Liver (tissue), 9 donors: ENCODE results near the gene PINK1. TPM values are rescaled to one million over a fixed set of nuclear protein-coding genes. Genes with fewer than 3 reads are reported as not detected.

ENCODE experiments used
- DNase-seq: peaks from one replicate; pipeline ENCODE4 v3.0.0-alpha.2; 2017; ENCODE audit warnings: low spot score
- H3K27ac ChIP-seq, 2 donors: one replicate each; pipeline ENCODE4 v1.7.0; 2013; ENCODE audit warnings: inconsistent platforms in 2 of 2, low read length in 2 of 2, control low read depth in 1 of 2, low read depth in 1 of 2, mild to moderate bottlenecking in 1 of 2
- H3K27me3 ChIP-seq, 4 donors: one replicate each; pipeline versions ENCODE4 v1.6.1 to v1.7.0; 2013; ENCODE audit warnings: low read length in 3 of 4, inconsistent platforms in 1 of 4, mild to moderate bottlenecking in 1 of 4, moderate library complexity in 1 of 4; ENCODE audit not compliant: control insufficient read depth in 4 of 4, insufficient read depth in 4 of 4
- H3K36me3 ChIP-seq, 4 donors: one replicate each; pipeline versions ENCODE4 v1.6.1 to v1.7.0; 2013; ENCODE audit warnings: low read length in 3 of 4, mild to moderate bottlenecking in 3 of 4, low read depth in 1 of 4, moderate library complexity in 1 of 4; ENCODE audit not compliant: control insufficient read depth in 4 of 4, insufficient read depth in 3 of 4
- H3K4me1 ChIP-seq, 4 donors: one replicate each; pipeline versions ENCODE4 v1.6.1 to v1.7.0; 2013; ENCODE audit warnings: low read length in 3 of 4, mild to moderate bottlenecking in 3 of 4, moderate library complexity in 1 of 4; ENCODE audit not compliant: control insufficient read depth in 4 of 4, insufficient read depth in 4 of 4
- H3K4me3 ChIP-seq, 3 donors: one replicate each; pipeline versions ENCODE4 v1.6.1 to v1.7.0; 2013; ENCODE audit warnings: low read length in 3 of 3, control low read depth in 1 of 3, low read depth in 1 of 3, mild to moderate bottlenecking in 1 of 3
- H3K9ac ChIP-seq, 2 donors: one replicate each; pipeline ENCODE4 v1.7.0; 2013; ENCODE audit warnings: low read length in 2 of 2, mild to moderate bottlenecking in 2 of 2, moderate library complexity in 2 of 2, control low read depth in 1 of 2, low read depth in 1 of 2
- H3K9me3 ChIP-seq, 4 donors: one replicate each; pipeline versions ENCODE4 v1.6.1 to v1.7.0; 2013; ENCODE audit warnings: low read length in 3 of 4; ENCODE audit not compliant: control insufficient read depth in 4 of 4
- EGR1 ChIP-seq, 2 donors: IDR thresholded peaks; 2 replicates each; pipeline ENCODE4 v1.6.1; 2016 to 2018; ENCODE audit warnings: antibody characterized with exemption in 2 of 2, low read depth in 2 of 2
- FOXA1 ChIP-seq: IDR thresholded peaks from 2 replicates; pipeline ENCODE4 v1.6.1; 2016; ENCODE audit warnings: antibody characterized with exemption
- FOXA2 ChIP-seq: IDR thresholded peaks from 2 replicates; pipeline ENCODE4 v1.6.1; 2016; ENCODE audit warnings: antibody characterized with exemption
- GABPA ChIP-seq, 2 donors: IDR thresholded peaks in 1 of 2; conservative IDR thresholded peaks in 1 of 2; 2 replicates each; pipeline ENCODE4 v1.6.1; 2016; ENCODE audit warnings: antibody characterized with exemption in 2 of 2, mild to moderate bottlenecking in 1 of 2, moderate library complexity in 1 of 2
- HNF4A ChIP-seq, 2 donors: conservative IDR thresholded peaks; 2 replicates each; pipeline ENCODE4 v1.6.1; 2016; ENCODE audit warnings: antibody characterized with exemption in 2 of 2, mild to moderate bottlenecking in 2 of 2
- HNF4G ChIP-seq: IDR thresholded peaks from 2 replicates; pipeline ENCODE4 v1.6.1; 2016; ENCODE audit warnings: antibody characterized with exemption
- JUND ChIP-seq, 2 donors: IDR thresholded peaks; 2 replicates each; pipeline ENCODE4 v1.6.1; 2016; ENCODE audit warnings: antibody characterized with exemption in 2 of 2
- NR2F2 ChIP-seq: IDR thresholded peaks from 2 replicates; pipeline ENCODE4 v1.6.1; 2016; ENCODE audit warnings: antibody characterized with exemption
- RAD21 ChIP-seq, 2 donors: IDR thresholded peaks; 2 replicates each; pipeline ENCODE4 v1.6.1; 2016; ENCODE audit warnings: antibody characterized with exemption in 2 of 2, mild to moderate bottlenecking in 2 of 2
- RXRA ChIP-seq, 2 donors: IDR thresholded peaks; 2 replicates each; pipeline ENCODE4 v1.6.1; 2017 to 2018; ENCODE audit warnings: antibody characterized with exemption in 2 of 2, mild to moderate bottlenecking in 1 of 2
- SP1 ChIP-seq: IDR thresholded peaks from 2 replicates; pipeline ENCODE4 v1.6.1; 2018; ENCODE audit warnings: antibody characterized with exemption, mild to moderate bottlenecking
- TAF1 ChIP-seq: conservative IDR thresholded peaks from 2 replicates; pipeline ENCODE4 v1.6.1; 2016; ENCODE audit warnings: antibody characterized with exemption, mild to moderate bottlenecking
- YY1 ChIP-seq: IDR thresholded peaks from 2 replicates; pipeline ENCODE4 v1.6.1; 2016; ENCODE audit warnings: antibody characterized with exemption, mild to moderate bottlenecking
- WGBS: extraction: QIAGEN DNeasy Blood & Tissue Kit; methylation state at CpG from one replicate; pipeline ENCODE4 v1.1.7; 2013; 5-methylcytosine and 5-hydroxymethylcytosine counted together
- polyA plus RNA-seq, 2 donors: library from polyadenylated mRNA; stranded (reverse) in 1 of 2; unstranded in 1 of 2; fragments of 200-250 nt in 1 of 2; fragments of >200 nt in 1 of 2; fragmentation: Nextera tagmentation in 1 of 2; extraction: Ambion mirVana in 1 of 2; gene quantifications; one replicate each; pipeline versions ENCODE4 v1.2.1 to v1.2.3, GENCODE V29; 2013 to 2015
- total RNA-seq, 2 donors: library from RNA; depleted of rRNA; stranded (reverse); fragments of >200 nt; gene quantifications; one replicate each; pipeline ENCODE4 v1.2.3, GENCODE V29; 2014
- TF ChIP-seq, protein P1 (sequence below): IDR thresholded peaks from 2 replicates; pipeline ENCODE4 v1.6.1; 2016; ENCODE audit warnings: antibody characterized with exemption
- TF ChIP-seq, protein P2 (sequence below): IDR thresholded peaks from 2 replicates; pipeline ENCODE4 v1.6.1; 2016; ENCODE audit warnings: antibody characterized with exemption
- TF ChIP-seq, protein P3 (sequence below): IDR thresholded peaks from 2 replicates; pipeline ENCODE4 v1.6.1; 2016; ENCODE audit warnings: antibody characterized with exemption, mild to moderate bottlenecking
- TF ChIP-seq, protein P4 (sequence below): IDR thresholded peaks from 2 replicates; pipeline ENCODE4 v1.6.1; 2016; ENCODE audit warnings: antibody characterized with exemption
- TF ChIP-seq, protein P5 (sequence below): fragments of 150-350 bp; IDR thresholded peaks from 2 replicates; pipeline ENCODE4 v1.5.1; 2017; ENCODE audit warnings: improper control_type of control experiment, low read depth, low read length; ENCODE audit not compliant: missing input control
- donor health status: healthy.
- donor health status: healthy.
- donor health status: healthy.
- donor health status: healthy.
- donor health status: healthy.

The PINK1 gene
- total and polyA plus RNA-seq, 4 donors, result 52.7 to 118 (median 62.2) TPM

DNA sequence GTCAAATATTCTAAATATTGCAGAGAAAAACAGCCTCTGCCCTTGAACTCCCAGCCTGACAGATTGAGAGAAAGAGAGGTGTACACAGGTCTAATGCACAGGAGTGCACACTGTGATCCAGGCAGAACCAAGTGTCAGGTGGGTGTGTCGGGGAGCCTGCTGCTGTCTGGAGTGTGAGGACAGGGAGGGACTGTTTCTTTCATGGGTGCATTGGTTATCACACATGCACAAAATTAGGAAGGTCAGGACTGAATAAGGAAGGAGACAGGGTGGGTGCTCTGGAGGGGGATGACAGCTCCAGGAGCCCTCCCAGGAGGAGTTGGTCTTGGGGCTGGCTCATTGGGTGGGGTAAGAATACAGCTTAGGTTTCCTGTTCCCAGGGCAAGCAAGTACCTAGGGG, 13.3 kb upstream of the PINK1 start:
- Histone ChIP-seq H3K9me3 (no peaks in the 10 kb centered on the region), H3K36me3 (peaks cover 3 to 14% (median 14%) of the 10 kb centered on the region in 4 donors), H3K4me1 (peaks cover 0 to 5% (median 0%) of the 10 kb centered on the region in 4 donors), H3K27me3 (no peaks in the 10 kb centered on the region), H3K4me3 (no peak overlapping the region), H3K9ac (no peak overlapping the region), H3K27ac (no peak overlapping the region)
- no peak for DNase-seq
- TF ChIP-seq, protein P1, sequence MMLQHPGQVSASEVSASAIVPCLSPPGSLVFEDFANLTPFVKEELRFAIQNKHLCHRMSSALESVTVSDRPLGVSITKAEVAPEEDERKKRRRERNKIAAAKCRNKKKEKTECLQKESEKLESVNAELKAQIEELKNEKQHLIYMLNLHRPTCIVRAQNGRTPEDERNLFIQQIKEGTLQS, result no peak
- TF ChIP-seq RXRA (IDR thresholded peaks at IDR 0.05) (no peak), EGR1 (IDR thresholded peaks at IDR 0.05; ENCODE audit: low read depth in 2 of 2) (no peak), JUND (IDR thresholded peaks at IDR 0.05) (no peak), SP1 (no peak), HNF4A (conservative IDR thresholded peaks at IDR 0.05) (no peak), YY1 (no peak)
- TF ChIP-seq, protein P2, sequence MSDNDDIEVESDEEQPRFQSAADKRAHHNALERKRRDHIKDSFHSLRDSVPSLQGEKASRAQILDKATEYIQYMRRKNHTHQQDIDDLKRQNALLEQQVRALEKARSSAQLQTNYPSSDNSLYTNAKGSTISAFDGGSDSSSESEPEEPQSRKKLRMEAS, result no peak
- WGBS, result 91% methylated on average over 1 of the region's 1 CpG

DNA sequence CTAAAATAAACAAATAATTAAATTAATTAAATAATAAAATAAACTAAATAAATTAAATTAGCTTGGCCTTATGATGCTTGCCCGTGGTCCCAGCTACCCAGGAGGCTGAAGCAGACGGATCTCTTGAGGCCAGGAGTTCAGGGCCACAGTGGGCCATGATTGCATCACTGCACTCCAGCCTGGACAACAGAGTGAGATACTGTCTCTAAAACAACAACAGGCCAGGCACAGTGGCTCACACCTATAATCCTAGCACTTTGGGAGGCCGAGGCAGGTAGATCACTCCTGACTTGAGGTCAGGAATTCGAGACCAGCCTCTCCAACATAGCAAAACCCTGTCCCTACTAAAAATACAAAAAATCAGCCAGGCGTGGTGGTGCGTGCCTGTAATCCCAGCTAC, 12.2 kb upstream of the PINK1 start:
- Histone ChIP-seq H3K9me3 (no peaks in the 10 kb centered on the region), H3K27ac (no peak overlapping the region), H3K27me3 (no peaks in the 10 kb centered on the region), H3K4me1 (peaks cover 0 to 2% (median 0%) of the 10 kb centered on the region in 4 donors), H3K36me3 (peaks cover 3 to 14% (median 14%) of the 10 kb centered on the region in 4 donors), H3K9ac (no peak overlapping the region), H3K4me3 (no peak overlapping the region)
- 78% methylated on average over 6 of the region's 6 CpGs for WGBS
- TF ChIP-seq GABPA (IDR thresholded peaks at IDR 0.05 in 1 of 2, conservative IDR thresholded peaks at IDR 0.05 in 1 of 2) (no peak), RXRA (IDR thresholded peaks at IDR 0.05) (no peak), FOXA2 (no peak), SP1 (no peak), FOXA1 (no peak), TAF1 (no peak), YY1 (no peak), HNF4A (conservative IDR thresholded peaks at IDR 0.05) (no peak), NR2F2 (no peak), JUND (IDR thresholded peaks at IDR 0.05) (no peak), HNF4G (no peak), RAD21 (IDR thresholded peaks at IDR 0.05) (no peak), EGR1 (IDR thresholded peaks at IDR 0.05; ENCODE audit: low read depth in 2 of 2) (no peak)
- TF ChIP-seq, protein P1, result no peak
- TF ChIP-seq, protein P3, sequence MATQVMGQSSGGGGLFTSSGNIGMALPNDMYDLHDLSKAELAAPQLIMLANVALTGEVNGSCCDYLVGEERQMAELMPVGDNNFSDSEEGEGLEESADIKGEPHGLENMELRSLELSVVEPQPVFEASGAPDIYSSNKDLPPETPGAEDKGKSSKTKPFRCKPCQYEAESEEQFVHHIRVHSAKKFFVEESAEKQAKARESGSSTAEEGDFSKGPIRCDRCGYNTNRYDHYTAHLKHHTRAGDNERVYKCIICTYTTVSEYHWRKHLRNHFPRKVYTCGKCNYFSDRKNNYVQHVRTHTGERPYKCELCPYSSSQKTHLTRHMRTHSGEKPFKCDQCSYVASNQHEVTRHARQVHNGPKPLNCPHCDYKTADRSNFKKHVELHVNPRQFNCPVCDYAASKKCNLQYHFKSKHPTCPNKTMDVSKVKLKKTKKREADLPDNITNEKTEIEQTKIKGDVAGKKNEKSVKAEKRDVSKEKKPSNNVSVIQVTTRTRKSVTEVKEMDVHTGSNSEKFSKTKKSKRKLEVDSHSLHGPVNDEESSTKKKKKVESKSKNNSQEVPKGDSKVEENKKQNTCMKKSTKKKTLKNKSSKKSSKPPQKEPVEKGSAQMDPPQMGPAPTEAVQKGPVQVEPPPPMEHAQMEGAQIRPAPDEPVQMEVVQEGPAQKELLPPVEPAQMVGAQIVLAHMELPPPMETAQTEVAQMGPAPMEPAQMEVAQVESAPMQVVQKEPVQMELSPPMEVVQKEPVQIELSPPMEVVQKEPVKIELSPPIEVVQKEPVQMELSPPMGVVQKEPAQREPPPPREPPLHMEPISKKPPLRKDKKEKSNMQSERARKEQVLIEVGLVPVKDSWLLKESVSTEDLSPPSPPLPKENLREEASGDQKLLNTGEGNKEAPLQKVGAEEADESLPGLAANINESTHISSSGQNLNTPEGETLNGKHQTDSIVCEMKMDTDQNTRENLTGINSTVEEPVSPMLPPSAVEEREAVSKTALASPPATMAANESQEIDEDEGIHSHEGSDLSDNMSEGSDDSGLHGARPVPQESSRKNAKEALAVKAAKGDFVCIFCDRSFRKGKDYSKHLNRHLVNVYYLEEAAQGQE, result no peak
- TF ChIP-seq, protein P4, sequence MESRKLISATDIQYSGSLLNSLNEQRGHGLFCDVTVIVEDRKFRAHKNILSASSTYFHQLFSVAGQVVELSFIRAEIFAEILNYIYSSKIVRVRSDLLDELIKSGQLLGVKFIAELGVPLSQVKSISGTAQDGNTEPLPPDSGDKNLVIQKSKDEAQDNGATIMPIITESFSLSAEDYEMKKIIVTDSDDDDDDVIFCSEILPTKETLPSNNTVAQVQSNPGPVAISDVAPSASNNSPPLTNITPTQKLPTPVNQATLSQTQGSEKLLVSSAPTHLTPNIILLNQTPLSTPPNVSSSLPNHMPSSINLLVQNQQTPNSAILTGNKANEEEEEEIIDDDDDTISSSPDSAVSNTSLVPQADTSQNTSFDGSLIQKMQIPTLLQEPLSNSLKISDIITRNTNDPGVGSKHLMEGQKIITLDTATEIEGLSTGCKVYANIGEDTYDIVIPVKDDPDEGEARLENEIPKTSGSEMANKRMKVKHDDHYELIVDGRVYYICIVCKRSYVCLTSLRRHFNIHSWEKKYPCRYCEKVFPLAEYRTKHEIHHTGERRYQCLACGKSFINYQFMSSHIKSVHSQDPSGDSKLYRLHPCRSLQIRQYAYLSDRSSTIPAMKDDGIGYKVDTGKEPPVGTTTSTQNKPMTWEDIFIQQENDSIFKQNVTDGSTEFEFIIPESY, result no peak
- TF ChIP-seq, protein P2, result no peak
- TF ChIP-seq, protein P5, sequence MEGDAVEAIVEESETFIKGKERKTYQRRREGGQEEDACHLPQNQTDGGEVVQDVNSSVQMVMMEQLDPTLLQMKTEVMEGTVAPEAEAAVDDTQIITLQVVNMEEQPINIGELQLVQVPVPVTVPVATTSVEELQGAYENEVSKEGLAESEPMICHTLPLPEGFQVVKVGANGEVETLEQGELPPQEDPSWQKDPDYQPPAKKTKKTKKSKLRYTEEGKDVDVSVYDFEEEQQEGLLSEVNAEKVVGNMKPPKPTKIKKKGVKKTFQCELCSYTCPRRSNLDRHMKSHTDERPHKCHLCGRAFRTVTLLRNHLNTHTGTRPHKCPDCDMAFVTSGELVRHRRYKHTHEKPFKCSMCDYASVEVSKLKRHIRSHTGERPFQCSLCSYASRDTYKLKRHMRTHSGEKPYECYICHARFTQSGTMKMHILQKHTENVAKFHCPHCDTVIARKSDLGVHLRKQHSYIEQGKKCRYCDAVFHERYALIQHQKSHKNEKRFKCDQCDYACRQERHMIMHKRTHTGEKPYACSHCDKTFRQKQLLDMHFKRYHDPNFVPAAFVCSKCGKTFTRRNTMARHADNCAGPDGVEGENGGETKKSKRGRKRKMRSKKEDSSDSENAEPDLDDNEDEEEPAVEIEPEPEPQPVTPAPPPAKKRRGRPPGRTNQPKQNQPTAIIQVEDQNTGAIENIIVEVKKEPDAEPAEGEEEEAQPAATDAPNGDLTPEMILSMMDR, result no peak
- DNase-seq, result no peak
